Activated CD8-positive, alpha-beta memory T cell treated with anti-CD3 and anti-CD28 coated beads, Interleukin-2, amount 10 ng/mL, durations not matched to agents 7 days and 5 days (primary cell): ENCODE data around the gene RXFP4. TPM values are rescaled to one million over a fixed set of nuclear protein-coding genes. Genes with fewer than 3 reads are reported as not detected.

Experiments
- ATAC-seq: fragments of 150-1000 bp; cut with Tn5 transposase; one replicate; pipeline ENCODE4 v1.10.0; 2021; ENCODE audit warnings: moderate library complexity
- CTCF ChIA-PET: fragments of 350-600 bp; sonication (Branson Sonifier 250); formaldehyde crosslinking; loops from one replicate; lab custom pipeline; 2021; ENCODE audit warnings: antibody characterized with exemption; lab: Charles Lee
- DNase-seq: peaks from one replicate; pipeline ENCODE4 v3.0.0-alpha.2; 2020
- H3K27ac Mint-ChIP-seq: one replicate; pipeline ENCODE4 v1.8.0; 2021; ENCODE audit warnings: mild to moderate bottlenecking, mixed read lengths
- H3K27me3 Mint-ChIP-seq: one replicate; pipeline ENCODE4 v1.8.0; 2021; ENCODE audit warnings: mixed read lengths
- H3K36me3 Mint-ChIP-seq: one replicate; pipeline ENCODE4 v1.8.0; 2021; ENCODE audit warnings: mild to moderate bottlenecking, mixed read lengths
- H3K4me1 Mint-ChIP-seq: one replicate; pipeline ENCODE4 v1.8.0; 2021; ENCODE audit warnings: mixed read lengths
- H3K4me3 Mint-ChIP-seq: one replicate; pipeline ENCODE4 v1.8.0; 2021; ENCODE audit warnings: mild to moderate bottlenecking, moderate library complexity, mixed read lengths
- H3K9me3 Mint-ChIP-seq: one replicate; pipeline ENCODE4 v1.8.0; 2022; ENCODE audit warnings: low read depth, mixed read lengths
- total RNA-seq, 2 experiments: library from RNA; stranded (reverse); gene quantifications; one replicate each; pipeline ENCODE4 v1.2.3, GENCODE V29; 2021

The RXFP4 gene
- total RNA-seq, 2 experiments from 2014 or later: not detected

- Mint-ChIP-seq H3K36me3 (peaks cover 64% of the 10 kb centered on the region), H3K27me3 (no peaks in the 10 kb centered on the region), H3K4me3 (no peak overlapping the region), H3K27ac (no peak overlapping the region), H3K9me3 (no peaks in the 10 kb centered on the region), H3K4me1 (peaks cover 24% of the 10 kb centered on the region)
- CTCF ChIA-PET: interaction anchor here (1.0 to 1.6 kb wide), 4 partner anchors 10 to 116 kb away, joined by 3 to 4 read pairs (median 4); no protein-coding TSS in a partner anchor
- ATAC-seq: no peak
- no peak for DNase-seq
These were observed 9.4 kb downstream of the RXFP4 start for GRCh38 chr1:155950829-155951228.

- no peaks in the 10 kb centered on the region for H3K27me3 Mint-ChIP-seq
- H3K4me1 Mint-ChIP-seq: peaks cover 13% of the 10 kb centered on the region
- H3K27ac Mint-ChIP-seq: no peak overlapping the region
- H3K9me3 Mint-ChIP-seq: no peaks in the 10 kb centered on the region
- DNase-seq: no peak
- peaks cover 57% of the 10 kb centered on the region for H3K36me3 Mint-ChIP-seq
- H3K4me3 Mint-ChIP-seq: no peak overlapping the region
- CTCF ChIA-PET: interaction anchor here (1.6 kb wide), 1 partner anchor 32 kb away, joined by 4 read pairs; no protein-coding TSS in a partner anchor
- no peak for ATAC-seq
These were observed 10.5 kb downstream of the RXFP4 start for GRCh38 chr1:155951753-155952504.

- no peak for DNase-seq
- no peak for ATAC-seq
- Mint-ChIP-seq H3K27me3 (no peaks in the 10 kb centered on the region), H3K9me3 (no peaks in the 10 kb centered on the region), H3K27ac (no peak overlapping the region), H3K4me3 (no peak overlapping the region), H3K4me1 (peaks cover 7% of the 10 kb centered on the region), H3K36me3 (peaks cover 58% of the 10 kb centered on the region)
- CTCF ChIA-PET: interaction anchor here (0.9 kb wide), 1 partner anchor 11 kb away, joined by 3 read pairs; no protein-coding TSS in a partner anchor
These were observed 11.1 kb downstream of the RXFP4 start for GRCh38 chr1:155952505-155952890.

- no peak for ATAC-seq
- Mint-ChIP-seq H3K36me3 (peaks cover 56% of the 10 kb centered on the region), H3K27ac (no peak overlapping the region), H3K4me1 (no peaks in the 10 kb centered on the region), H3K27me3 (no peaks in the 10 kb centered on the region), H3K4me3 (no peak overlapping the region), H3K9me3 (no peaks in the 10 kb centered on the region)
- CTCF ChIA-PET: interaction anchor here (0.9 to 1.3 kb wide), 2 partner anchors 17 to 24 kb away, joined by 4 to 5 read pairs; partner anchors contain the start of gene ARHGEF2
- no peak for DNase-seq
These were observed 13.2 kb downstream of the RXFP4 start for GRCh38 chr1:155954645-155955044.

GRCh38 chr1:155957411-155957915, 16.0 kb downstream of the RXFP4 start:
- CTCF ChIA-PET: interaction anchor here (1.2 to 3.4 kb wide), 7 partner anchors 9 to 109 kb away, joined by 3 to 15 read pairs (median 7); no protein-coding TSS in a partner anchor
- Mint-ChIP-seq H3K27ac (peak overlapping the region; percentile 35), H3K36me3 (peaks cover 61% of the 10 kb centered on the region), H3K27me3 (no peaks in the 10 kb centered on the region), H3K9me3 (no peaks in the 10 kb centered on the region), H3K4me1 (peaks cover 11% of the 10 kb centered on the region), H3K4me3 (no peak overlapping the region)
- no peak for ATAC-seq
- DNase-seq: no peak

GRCh38 chr1:155960081-155960745, 18.8 kb downstream of the RXFP4 start:
- Mint-ChIP-seq H3K27me3 (no peaks in the 10 kb centered on the region), H3K27ac (peak overlapping the region; percentile 65), H3K4me1 (peaks cover 22% of the 10 kb centered on the region), H3K9me3 (no peaks in the 10 kb centered on the region), H3K36me3 (peaks cover 56% of the 10 kb centered on the region), H3K4me3 (no peak overlapping the region)
- DNase-seq: no peak
- ATAC-seq: no peak
- CTCF ChIA-PET: interaction anchor here (1.1 to 1.4 kb wide), 2 partner anchors 22 to 104 kb away, joined by 3 to 4 read pairs; no protein-coding TSS in a partner anchor

GRCh38 chr1:155961937-155962336, 20.5 kb downstream of the RXFP4 start:
- CTCF ChIA-PET: interaction anchor here (2.0 kb wide), 1 partner anchor 24 kb away, joined by 7 read pairs; no protein-coding TSS in a partner anchor
- ATAC-seq (peak; percentile 61), DNase-seq (no peak)
- no peaks in the 10 kb centered on the region for H3K9me3 Mint-ChIP-seq
- peak overlapping the region; percentile 75 for H3K27ac Mint-ChIP-seq
- H3K4me3 Mint-ChIP-seq: no peak overlapping the region
- peaks cover 57% of the 10 kb centered on the region for H3K36me3 Mint-ChIP-seq
- peaks cover 25% of the 10 kb centered on the region for H3K4me1 Mint-ChIP-seq
- H3K27me3 Mint-ChIP-seq: no peaks in the 10 kb centered on the region

- no peak for ATAC-seq
- no peak overlapping the region for H3K4me3 Mint-ChIP-seq
- H3K9me3 Mint-ChIP-seq: no peaks in the 10 kb centered on the region
- DNase-seq: no peak
- no peaks in the 10 kb centered on the region for H3K27me3 Mint-ChIP-seq
- H3K27ac Mint-ChIP-seq: peak overlapping the region; percentile 47
- peaks cover 55% of the 10 kb centered on the region for H3K36me3 Mint-ChIP-seq
- CTCF ChIA-PET: interaction anchor here (0.5 to 4.3 kb wide), 7 partner anchors 10 to 53 kb away, joined by 3 to 14 read pairs (median 6); partner anchors contain the start of gene KHDC4
- peaks cover 32% of the 10 kb centered on the region for H3K4me1 Mint-ChIP-seq
These were observed 21.3 kb downstream of the RXFP4 start for GRCh38 chr1:155962599-155963211.

GRCh38 chr1:155964193-155964592, 22.8 kb downstream of the RXFP4 start:
- Mint-ChIP-seq H3K4me1 (peaks cover 47% of the 10 kb centered on the region), H3K27me3 (no peaks in the 10 kb centered on the region), H3K36me3 (peaks cover 57% of the 10 kb centered on the region), H3K27ac (peak overlapping the region; percentile 38), H3K9me3 (no peaks in the 10 kb centered on the region), H3K4me3 (no peak overlapping the region)
- DNase-seq: no peak
- CTCF ChIA-PET: interaction anchor here (1.4 to 4.3 kb wide), 4 partner anchors 18 to 31 kb away, joined by 3 to 14 read pairs (median 7); partner anchors contain the start of gene KHDC4
- no peak for ATAC-seq

- no peaks in the 10 kb centered on the region for H3K27me3 Mint-ChIP-seq
- ATAC-seq (no peak), DNase-seq (no peak)
- H3K4me3 Mint-ChIP-seq: no peak overlapping the region
- CTCF ChIA-PET: interaction anchor here (0.9 to 4.3 kb wide), 7 partner anchors 9 to 100 kb away, joined by 3 to 17 read pairs (median 5); partner anchors contain the start of gene KHDC4
- H3K9me3 Mint-ChIP-seq: no peaks in the 10 kb centered on the region
- no peak overlapping the region for H3K27ac Mint-ChIP-seq
- H3K36me3 Mint-ChIP-seq: peaks cover 47% of the 10 kb centered on the region
- peaks cover 63% of the 10 kb centered on the region for H3K4me1 Mint-ChIP-seq
These were observed 24.7 kb downstream of the RXFP4 start for GRCh38 chr1:155966135-155966534.

- H3K36me3 Mint-ChIP-seq: peaks cover 43% of the 10 kb centered on the region
These were observed 25.3 kb downstream of the RXFP4 start for GRCh38 chr1:155966750-155967149.

GRCh38 chr1:155967341-155968050, 26.1 kb downstream of the RXFP4 start:
- peaks cover 37% of the 10 kb centered on the region for H3K36me3 Mint-ChIP-seq
- ATAC-seq (peak; percentile 31), DNase-seq (no peak)
- H3K27ac Mint-ChIP-seq: peak overlapping the region; percentile 86
- CTCF ChIA-PET: interaction anchor here (0.8 to 4.0 kb wide), 10 partner anchors 10 to 99 kb away, joined by 3 to 17 read pairs (median 4); partner anchors contain the start of gene ARHGEF2
- peaks cover 65% of the 10 kb centered on the region for H3K4me1 Mint-ChIP-seq
- no peaks in the 10 kb centered on the region for H3K9me3 Mint-ChIP-seq
- peak overlapping the region; percentile 2 for H3K4me3 Mint-ChIP-seq
- H3K27me3 Mint-ChIP-seq: no peaks in the 10 kb centered on the region

More at GRCh38 chr1:155966750-155967149, 25.3 kb downstream of the RXFP4 start:
- CTCF ChIA-PET: interaction anchor here (1.0 to 4.3 kb wide), 8 partner anchors 8 to 100 kb away, joined by 3 to 17 read pairs (median 4); partner anchors contain the start of gene KHDC4
- ATAC-seq (no peak), DNase-seq (no peak)
- Mint-ChIP-seq H3K4me3 (no peak overlapping the region), H3K4me1 (peaks cover 66% of the 10 kb centered on the region), H3K27me3 (no peaks in the 10 kb centered on the region), H3K9me3 (no peaks in the 10 kb centered on the region), H3K27ac (peak overlapping the region; percentile 86)
